Upper lobe of right lung (tissue), 1 donor: Measurements from ENCODE around the gene ERAL1. TPM values are rescaled to one million over a fixed set of nuclear protein-coding genes. Genes with fewer than 3 reads are reported as not detected.
"Not testable (repeated sequence)": the region's sequence is repeated elsewhere in the genome, so short reads cannot be mapped to it uniquely, and the experiment has no call there.

Source experiments
- ATAC-seq: fragments of 200-7000 bp; cut with Tn5 transposase; one replicate; pipeline ENCODE4 v1.9.1; 2020; ENCODE audit warnings: mild to moderate bottlenecking, moderate library complexity
- DNase-seq: peaks from one replicate; pipeline ENCODE4 v3.0.0-alpha.2; 2020
- H3K27ac ChIP-seq: fragments of 200-600 bp; one replicate; pipeline ENCODE4 v1.8.0; 2022
- H3K27me3 ChIP-seq: fragments of 200-600 bp; one replicate; pipeline ENCODE4 v1.8.0; 2022; ENCODE audit warnings: mild to moderate bottlenecking
- H3K36me3 ChIP-seq: fragments of 200-600 bp; one replicate; pipeline ENCODE4 v1.8.0; 2022
- H3K4me1 ChIP-seq: fragments of 200-600 bp; one replicate; pipeline ENCODE4 v1.8.0; 2022
- H3K4me3 ChIP-seq: fragments of 200-600 bp; one replicate; pipeline ENCODE4 v1.8.0; 2022; ENCODE audit warnings: mild to moderate bottlenecking
- H3K9me3 ChIP-seq: fragments of 200-600 bp; one replicate; pipeline ENCODE4 v1.8.0; 2022
- intact Hi-C: fragments of 100-400 bp; cut with DNase I; formaldehyde crosslinking; loops from one replicate; pipeline ENCODE4 v1.11.0; 2022
- total RNA-seq: library from RNA; stranded (reverse); fragmentation: NEBNext Ultra II Directional; extraction: Animal tissue kit (Norgen Biotek cat#: 25700); gene quantifications from one replicate; pipeline ENCODE4 v1.2.1, GENCODE V29; 2021
- TF ChIP-seq, protein P1 (sequence below): fragments of 200-600 bp; IDR thresholded peaks from one replicate; pipeline ENCODE4 v1.8.0; 2022; ENCODE audit warnings: antibody characterized with exemption
- donor health status: DM: no; HTN: yes; CAD: no; lungs with severe emphysema.

Gene ERAL1
- total RNA-seq, 1 donor from 2014 or later = 24.4 TPM

DNA sequence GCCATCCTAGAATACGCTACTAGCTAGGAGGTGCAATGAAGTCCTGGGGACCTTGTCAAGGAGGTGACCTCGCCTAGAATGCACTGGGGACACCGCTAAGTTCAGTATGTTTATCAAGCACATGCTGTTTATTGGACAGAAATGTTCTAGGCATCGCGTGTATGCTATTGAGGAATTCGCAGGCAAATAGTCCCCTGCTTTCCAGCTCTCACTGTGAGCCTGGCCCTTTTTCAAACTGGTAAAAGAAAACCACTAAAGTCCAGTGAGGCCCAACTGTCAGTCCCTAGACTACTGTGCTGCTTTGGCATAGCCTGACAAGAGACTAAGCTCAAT lies 11.0 kb upstream of the ERAL1 start:
- Histone ChIP-seq H3K4me3 (no peak overlapping the region), H3K27ac (no peak overlapping the region), H3K4me1 (peaks cover 5% of the 10 kb centered on the region), H3K9me3 (no peaks in the 10 kb centered on the region), H3K36me3 (no peaks in the 10 kb centered on the region), H3K27me3 (no peaks in the 10 kb centered on the region)
- DNase-seq (no peak), ATAC-seq (no peak)
- TF ChIP-seq, protein P1, sequence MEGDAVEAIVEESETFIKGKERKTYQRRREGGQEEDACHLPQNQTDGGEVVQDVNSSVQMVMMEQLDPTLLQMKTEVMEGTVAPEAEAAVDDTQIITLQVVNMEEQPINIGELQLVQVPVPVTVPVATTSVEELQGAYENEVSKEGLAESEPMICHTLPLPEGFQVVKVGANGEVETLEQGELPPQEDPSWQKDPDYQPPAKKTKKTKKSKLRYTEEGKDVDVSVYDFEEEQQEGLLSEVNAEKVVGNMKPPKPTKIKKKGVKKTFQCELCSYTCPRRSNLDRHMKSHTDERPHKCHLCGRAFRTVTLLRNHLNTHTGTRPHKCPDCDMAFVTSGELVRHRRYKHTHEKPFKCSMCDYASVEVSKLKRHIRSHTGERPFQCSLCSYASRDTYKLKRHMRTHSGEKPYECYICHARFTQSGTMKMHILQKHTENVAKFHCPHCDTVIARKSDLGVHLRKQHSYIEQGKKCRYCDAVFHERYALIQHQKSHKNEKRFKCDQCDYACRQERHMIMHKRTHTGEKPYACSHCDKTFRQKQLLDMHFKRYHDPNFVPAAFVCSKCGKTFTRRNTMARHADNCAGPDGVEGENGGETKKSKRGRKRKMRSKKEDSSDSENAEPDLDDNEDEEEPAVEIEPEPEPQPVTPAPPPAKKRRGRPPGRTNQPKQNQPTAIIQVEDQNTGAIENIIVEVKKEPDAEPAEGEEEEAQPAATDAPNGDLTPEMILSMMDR = no peak
- intact Hi-C loops = loop anchor here (10.0 kb wide), 1 partner anchor 61 kb away; the partner anchor contains the start of gene DHRS13

- Histone ChIP-seq H3K27ac (no peak overlapping the region), H3K4me3 (no peak overlapping the region), H3K36me3 (no peaks in the 10 kb centered on the region), H3K9me3 (no peaks in the 10 kb centered on the region), H3K27me3 (no peaks in the 10 kb centered on the region), H3K4me1 (peaks cover 4% of the 10 kb centered on the region)
- TF ChIP-seq, protein P1 = no peak
- intact Hi-C loops = loop anchor here (10.0 kb wide), 1 partner anchor 59 kb away; the partner anchor contains the start of gene DHRS13
- ATAC-seq (no peak), DNase-seq (no peak)
Measured at GRCh38 chr17:28846231-28846630, 8.6 kb upstream of the ERAL1 start.

DNA sequence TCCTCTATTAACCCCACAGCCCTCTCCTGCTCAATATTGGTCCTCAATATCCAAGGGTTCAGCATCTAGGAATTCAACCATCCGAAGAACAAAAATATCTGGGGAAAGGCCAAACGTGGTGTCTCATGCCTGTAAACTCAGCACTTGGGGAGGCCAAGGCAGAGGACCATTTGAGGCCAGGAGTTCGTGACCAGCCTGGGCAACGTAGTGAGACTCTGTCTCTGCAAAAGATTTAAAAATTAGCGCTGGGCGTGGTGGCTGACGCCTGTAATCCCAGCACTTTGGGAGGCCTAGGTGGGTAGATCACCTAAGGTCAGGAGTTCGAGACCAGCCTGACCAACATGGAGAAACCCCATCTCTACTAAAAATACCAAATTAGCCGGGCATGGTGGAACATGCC lies 8.1 kb upstream of the ERAL1 start:
- H3K27ac ChIP-seq, ATAC-seq, DNase-seq, H3K4me1 ChIP-seq, H3K27me3 ChIP-seq, H3K4me3 ChIP-seq, H3K9me3 ChIP-seq, H3K36me3 ChIP-seq: not testable (repeated sequence)
- intact Hi-C loops = loop anchor here (10.0 kb wide), 1 partner anchor 58 kb away; the partner anchor contains the start of gene DHRS13

DNA sequence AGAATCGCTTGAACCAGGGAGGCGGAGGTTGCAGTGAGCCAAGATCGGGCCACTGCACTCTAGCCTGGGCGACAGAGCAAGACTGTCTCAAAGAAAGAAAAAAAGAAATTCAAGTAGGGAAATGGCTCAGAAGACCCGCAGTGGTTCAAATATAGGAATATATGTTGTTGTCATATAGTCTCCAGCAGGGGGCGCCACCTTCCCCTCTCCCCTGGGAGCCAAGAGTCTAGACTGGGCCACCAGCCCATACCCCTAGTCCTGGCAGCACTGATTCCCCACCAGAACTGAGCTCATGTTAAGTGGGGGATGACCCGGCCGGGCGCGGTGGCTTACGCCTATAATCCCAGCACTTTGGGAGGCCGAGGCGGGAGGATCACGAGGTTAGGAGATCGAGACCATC lies 6.1 kb upstream of the ERAL1 start:
- not testable (repeated sequence) for H3K36me3 ChIP-seq, H3K4me1 ChIP-seq, H3K27me3 ChIP-seq, H3K9me3 ChIP-seq, H3K4me3 ChIP-seq, H3K27ac ChIP-seq
- TF ChIP-seq, protein P1 = peak; percentile 47
- intact Hi-C loops = loop anchor here (10.0 kb wide), 1 partner anchor 56 kb away; the partner anchor contains the start of gene DHRS13
- peak; percentile 74 for DNase-seq
- peak; percentile 87 for ATAC-seq

GRCh38 chr17:28849281-28849680 lies 5.5 kb upstream of the ERAL1 start:
- H3K27me3 ChIP-seq = no peaks in the 10 kb centered on the region
- intact Hi-C loops = loop anchor here (10.0 kb wide), 1 partner anchor 56 kb away; the partner anchor contains the start of gene DHRS13
- TF ChIP-seq, protein P1 = no peak
- peak; percentile 41 for ATAC-seq
- DNase-seq = no peak
- no peak overlapping the region for H3K27ac ChIP-seq
- H3K9me3 ChIP-seq = no peaks in the 10 kb centered on the region
- peaks cover 3% of the 10 kb centered on the region for H3K4me1 ChIP-seq
- no peak overlapping the region for H3K4me3 ChIP-seq
- no peaks in the 10 kb centered on the region for H3K36me3 ChIP-seq

- intact Hi-C loops = no loop called here
- no peak for DNase-seq
- H3K4me1 ChIP-seq = peaks cover 10% of the 10 kb centered on the region
- TF ChIP-seq, protein P1 = no peak
- H3K4me3 ChIP-seq = no peak overlapping the region
- no peaks in the 10 kb centered on the region for H3K9me3 ChIP-seq
- H3K36me3 ChIP-seq = peaks cover 15% of the 10 kb centered on the region
- no peaks in the 10 kb centered on the region for H3K27me3 ChIP-seq
- H3K27ac ChIP-seq = no peak overlapping the region
- ATAC-seq = no peak
Measured at GRCh38 chr17:28853295-28853694, 1.5 kb upstream of the ERAL1 start.
